ENCODE results near the gene PSMG4. TPM values are rescaled to one million over a fixed set of nuclear protein-coding genes. Genes with fewer than 3 reads are reported as not detected.

The PSMG4 gene
- polyA plus RNA-seq, 1 experiment, result 24.7 TPM

DNA sequence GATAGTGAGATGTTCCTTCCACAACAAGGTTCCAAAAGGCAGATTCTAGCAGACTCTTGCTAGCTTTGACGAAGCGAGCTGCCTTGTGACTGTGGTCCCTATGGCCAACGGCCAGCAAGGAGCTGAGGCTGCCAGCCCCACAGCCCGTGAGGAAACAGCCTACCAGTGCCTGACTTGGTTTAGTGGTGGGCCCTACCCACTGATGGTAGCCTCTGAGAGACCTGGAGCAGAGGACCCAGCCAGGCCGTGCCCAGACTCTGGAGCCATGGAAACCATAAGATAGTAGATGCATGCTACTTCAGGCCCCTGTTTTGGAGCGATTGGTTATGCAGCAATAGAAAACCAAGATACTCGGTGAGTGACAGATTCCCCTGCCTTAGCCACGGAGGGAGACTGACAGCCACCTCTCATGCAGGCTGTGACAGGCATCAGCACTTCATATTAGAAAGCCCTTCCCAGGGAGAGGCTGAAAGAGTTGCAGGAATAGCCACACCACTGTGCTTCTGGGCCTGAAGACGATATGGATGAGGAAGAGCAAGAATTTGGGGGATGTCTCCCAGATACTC lies 19.2 kb downstream of the PSMG4 start:
- TF ChIP-seq, protein P1, sequence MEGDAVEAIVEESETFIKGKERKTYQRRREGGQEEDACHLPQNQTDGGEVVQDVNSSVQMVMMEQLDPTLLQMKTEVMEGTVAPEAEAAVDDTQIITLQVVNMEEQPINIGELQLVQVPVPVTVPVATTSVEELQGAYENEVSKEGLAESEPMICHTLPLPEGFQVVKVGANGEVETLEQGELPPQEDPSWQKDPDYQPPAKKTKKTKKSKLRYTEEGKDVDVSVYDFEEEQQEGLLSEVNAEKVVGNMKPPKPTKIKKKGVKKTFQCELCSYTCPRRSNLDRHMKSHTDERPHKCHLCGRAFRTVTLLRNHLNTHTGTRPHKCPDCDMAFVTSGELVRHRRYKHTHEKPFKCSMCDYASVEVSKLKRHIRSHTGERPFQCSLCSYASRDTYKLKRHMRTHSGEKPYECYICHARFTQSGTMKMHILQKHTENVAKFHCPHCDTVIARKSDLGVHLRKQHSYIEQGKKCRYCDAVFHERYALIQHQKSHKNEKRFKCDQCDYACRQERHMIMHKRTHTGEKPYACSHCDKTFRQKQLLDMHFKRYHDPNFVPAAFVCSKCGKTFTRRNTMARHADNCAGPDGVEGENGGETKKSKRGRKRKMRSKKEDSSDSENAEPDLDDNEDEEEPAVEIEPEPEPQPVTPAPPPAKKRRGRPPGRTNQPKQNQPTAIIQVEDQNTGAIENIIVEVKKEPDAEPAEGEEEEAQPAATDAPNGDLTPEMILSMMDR (IDR thresholded peaks at IDR 0.05; ENCODE audit: insufficient read depth, low read depth, low read length), result no peak
- DNase-seq (ENCODE audit: low read depth), result no peak
- Histone ChIP-seq H3K4me3 (ENCODE audit: low read depth, low read length) (no peak overlapping the region), H3K36me3 (ENCODE audit: control insufficient read depth, insufficient read depth, low read length) (no peaks in the 10 kb centered on the region), H3K27me3 (ENCODE audit: control insufficient read depth, insufficient read depth, low read length) (no peaks in the 10 kb centered on the region)
- CTCF ChIA-PET, result interaction anchor here (0.9 to 6.3 kb wide), 2 partner anchors 453 to 703 kb away, joined by 3 to 74 read pairs; no protein-coding TSS in a partner anchor
- POLR2A ChIA-PET, result no interaction called here

DNA sequence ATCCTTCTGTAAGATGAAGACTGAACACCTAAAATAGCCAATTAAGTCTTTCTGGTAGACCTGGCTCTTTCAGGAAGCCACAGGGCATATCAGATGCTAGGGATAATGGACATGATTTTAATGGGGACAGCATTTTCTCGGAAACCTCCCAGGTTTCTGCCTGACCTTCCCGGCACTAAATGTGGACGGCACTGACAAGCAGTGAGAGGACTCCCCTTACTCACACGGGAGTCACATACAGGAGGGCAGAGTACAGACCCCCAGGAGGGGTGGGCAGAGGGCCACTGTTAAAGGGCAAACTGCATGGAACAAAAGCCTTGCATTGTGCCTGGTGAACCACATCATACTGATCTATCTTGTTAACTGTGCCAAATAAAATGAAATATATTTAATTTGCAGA lies 19.9 kb downstream of the PSMG4 start:
- no peaks in the 10 kb centered on the region for H3K27me3 ChIP-seq (ENCODE audit: control insufficient read depth, insufficient read depth, low read length)
- no peak for DNase-seq (ENCODE audit: low read depth)
- H3K36me3 ChIP-seq (ENCODE audit: control insufficient read depth, insufficient read depth, low read length), result no peaks in the 10 kb centered on the region
- H3K4me3 ChIP-seq (ENCODE audit: low read depth, low read length), result no peak overlapping the region
- ChIA-PET CTCF (interaction anchor here (3.3 to 6.3 kb wide), 2 partner anchors 445 to 452 kb away, joined by 17 to 74 read pairs; no protein-coding TSS in a partner anchor), POLR2A (no interaction called here)
- TF ChIP-seq, protein P1 (IDR thresholded peaks at IDR 0.05; ENCODE audit: insufficient read depth, low read depth, low read length), result no peak

DNA sequence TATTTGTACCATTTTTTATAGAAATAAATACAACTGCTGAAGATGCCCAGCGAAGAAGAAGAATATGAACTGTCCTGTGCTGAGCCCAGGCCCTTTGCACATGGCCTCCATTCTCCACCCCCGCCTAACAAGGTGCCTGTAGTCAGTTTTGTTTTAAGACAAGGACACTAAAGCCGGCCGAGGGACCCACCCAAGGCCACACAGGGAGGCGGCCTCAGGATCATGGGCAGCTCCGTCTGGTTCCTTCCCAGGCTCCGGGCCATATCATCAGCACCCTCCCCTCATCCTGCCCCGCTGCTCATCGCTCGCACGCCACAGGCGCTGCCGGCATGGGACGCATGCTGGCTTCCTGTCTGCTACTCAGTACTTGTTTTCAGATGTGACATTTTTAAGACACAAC lies 21.3 kb downstream of the PSMG4 start:
- ChIA-PET POLR2A (no interaction called here), CTCF (interaction anchor here (0.6 to 6.3 kb wide), 20 partner anchors 9 to 723 kb away, joined by 3 to 74 read pairs (median 4); no protein-coding TSS in a partner anchor)
- TF ChIP-seq, protein P1 (IDR thresholded peaks at IDR 0.05; ENCODE audit: insufficient read depth, low read depth, low read length), result no peak
- H3K36me3 ChIP-seq (ENCODE audit: control insufficient read depth, insufficient read depth, low read length), result no peaks in the 10 kb centered on the region
- H3K27me3 ChIP-seq (ENCODE audit: control insufficient read depth, insufficient read depth, low read length), result no peaks in the 10 kb centered on the region
- H3K4me3 ChIP-seq (ENCODE audit: low read depth, low read length), result no peak overlapping the region
- DNase-seq (ENCODE audit: low read depth), result no peak

DNA sequence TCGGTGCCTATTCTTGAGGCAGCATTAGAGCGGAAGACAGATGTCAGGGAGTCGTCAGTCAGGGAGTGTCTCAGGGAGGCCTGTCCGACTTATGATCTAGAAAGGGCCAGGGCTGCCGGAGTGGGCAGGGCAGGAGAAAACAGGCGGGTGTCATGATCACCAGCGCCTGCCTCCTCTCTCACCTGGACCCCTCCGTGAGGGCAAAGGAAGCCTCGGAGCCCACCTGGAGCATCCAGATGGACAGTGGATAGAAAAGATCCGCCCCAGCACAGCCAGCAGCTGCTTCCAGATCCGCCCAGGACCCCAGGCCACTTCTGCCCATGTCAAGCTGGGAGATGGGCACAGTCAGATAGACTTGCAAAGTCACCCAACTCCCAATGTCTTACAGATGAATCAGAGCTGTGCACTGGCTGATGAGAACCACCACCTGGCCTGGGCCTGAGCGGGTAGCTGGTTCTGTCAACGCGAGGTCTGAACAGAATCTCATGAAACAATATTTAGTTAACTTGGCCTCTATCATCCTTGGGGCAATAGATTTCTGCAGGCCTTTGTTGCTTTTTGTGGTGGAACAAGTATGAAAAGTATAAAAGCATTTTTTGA lies 22.2 kb downstream of the PSMG4 start:
- DNase-seq (ENCODE audit: low read depth), result no peak
- ChIA-PET POLR2A (no interaction called here), CTCF (interaction anchor here (0.9 to 6.3 kb wide), 12 partner anchors 10 to 652 kb away, joined by 3 to 74 read pairs (median 5); no protein-coding TSS in a partner anchor)
- TF ChIP-seq, protein P1 (IDR thresholded peaks at IDR 0.05; ENCODE audit: insufficient read depth, low read depth, low read length), result no peak
- no peaks in the 10 kb centered on the region for H3K27me3 ChIP-seq (ENCODE audit: control insufficient read depth, insufficient read depth, low read length)
- no peaks in the 10 kb centered on the region for H3K36me3 ChIP-seq (ENCODE audit: control insufficient read depth, insufficient read depth, low read length)
- H3K4me3 ChIP-seq (ENCODE audit: low read depth, low read length), result no peak overlapping the region

DNA sequence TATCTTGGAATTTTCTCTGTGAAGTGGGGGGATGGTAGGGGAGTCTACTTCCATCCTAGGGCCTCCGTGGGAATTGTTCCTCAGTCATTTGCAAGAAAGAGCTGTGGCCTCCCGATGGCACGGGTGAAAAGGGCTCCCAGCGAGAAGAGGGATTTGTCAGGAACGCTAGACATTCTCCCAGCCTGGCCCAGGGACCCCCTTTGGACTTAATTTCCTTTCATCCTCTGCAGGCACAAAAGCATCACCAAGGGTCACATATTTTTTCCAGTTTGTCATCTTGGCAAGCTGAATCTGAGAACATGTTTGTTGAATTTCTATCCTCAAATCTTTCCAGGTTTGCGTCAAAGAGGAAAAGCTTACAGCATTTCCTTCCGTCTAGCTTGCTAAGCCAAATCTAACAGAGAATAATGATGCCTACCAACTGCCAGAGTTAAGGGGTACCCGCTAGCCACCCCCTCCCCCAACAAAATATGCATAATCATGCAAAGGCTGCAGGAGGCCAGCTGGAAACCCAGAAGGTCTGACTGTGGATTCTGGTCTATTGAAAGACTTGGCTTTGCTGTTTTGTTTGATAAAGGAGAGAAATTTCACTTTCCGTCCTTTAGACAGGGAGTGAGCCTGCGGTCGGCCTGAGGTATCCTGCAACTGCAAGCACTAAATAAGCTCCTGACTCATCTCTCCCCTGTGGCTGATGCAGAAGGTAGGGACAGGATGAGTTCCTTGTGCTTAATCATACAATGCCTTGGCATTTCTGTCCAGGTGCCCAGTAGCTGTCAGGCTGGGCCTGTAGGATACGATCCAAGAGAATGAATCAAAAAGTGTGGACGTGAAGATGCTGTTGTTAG lies 23.1 kb downstream of the PSMG4 start:
- TF ChIP-seq, protein P1 (IDR thresholded peaks at IDR 0.05; ENCODE audit: insufficient read depth, low read depth, low read length), result no peak
- POLR2A ChIA-PET, result no interaction called here
- Histone ChIP-seq H3K4me3 (ENCODE audit: low read depth, low read length) (no peak overlapping the region), H3K36me3 (ENCODE audit: control insufficient read depth, insufficient read depth, low read length) (no peaks in the 10 kb centered on the region), H3K27me3 (ENCODE audit: control insufficient read depth, insufficient read depth, low read length) (no peaks in the 10 kb centered on the region)
- CTCF ChIA-PET, result interaction anchor here (0.6 to 6.3 kb wide), 16 partner anchors 10 to 897 kb away, joined by 3 to 74 read pairs (median 4); no protein-coding TSS in a partner anchor
- peak; percentile 25 for DNase-seq (ENCODE audit: low read depth)
